CD4-positive, alpha-beta T cell treated with Interferon alpha-2 for 1 hour (primary cell): ENCODE data around the gene RHBDL1.

ENCODE experiments used
- DNase-seq, 2 donors: peaks; one replicate each; pipeline ENCODE4 v3.0.0-alpha.2; 2020 to 2022

The RHBDL1 gene

GRCh38 chr16:721765-722540, 46.5 kb downstream of the RHBDL1 start:
- DNase-seq, result peak in 1 of 2 donors; percentile 45

GRCh38 chr16:722835-723633, 47.6 kb downstream of the RHBDL1 start:
- DNase-seq, result no peak

- no peak for DNase-seq
Observed at GRCh38 chr16:723695-724094, 48.2 kb downstream of the RHBDL1 start.

- DNase-seq, result no peak
Observed at GRCh38 chr16:724188-725040, 48.9 kb downstream of the RHBDL1 start.

- DNase-seq, result no peak
Observed at GRCh38 chr16:725041-725376, 49.5 kb downstream of the RHBDL1 start.

- no peak for DNase-seq
Observed at GRCh38 chr16:725463-726187, 50.2 kb downstream of the RHBDL1 start.

- DNase-seq, result no peak
Observed at GRCh38 chr16:726188-726437, 50.6 kb downstream of the RHBDL1 start.

GRCh38 chr16:726438-727290, 51.2 kb downstream of the RHBDL1 start, which contains the start of the genes CCDC78 and HAGHL:
Gene CCDC78, minus strand, starts transcription at chr16:726443. Its CDS starts 76 bp downstream, at chr16:726367.
Gene HAGHL, plus strand, starts transcription at chr16:727106. Its CDS starts 404 bp downstream, at chr16:727510.
- peak; percentile 58 to 76 for DNase-seq

GRCh38 chr16:727291-727977, 52.0 kb downstream of the RHBDL1 start:
- peak; percentile 16 to 44 for DNase-seq
